HG03565 (cell line): Measurements from ENCODE around the gene PARD3.

Source experiments
- ATAC-seq: cut with Tn5 transposase; IDR thresholded peaks from one replicate; pipeline ENCODE4 v1.9.1; 2021; ENCODE audit warnings: mild to moderate bottlenecking, moderate library complexity; ENCODE audit not compliant: unreplicated experiment

The PARD3 gene

GRCh38 chr10:34627741-34628140 is 187.4 kb downstream of the PARD3 start:
- no peak for ATAC-seq

GRCh38 chr10:34627331-34627730 is 187.8 kb downstream of the PARD3 start:
- ATAC-seq = no peak

GRCh38 chr10:34626158-34626880 is 188.8 kb downstream of the PARD3 start:
- ATAC-seq = no peak

- no peak for ATAC-seq
Observed at GRCh38 chr10:34624323-34625153, 190.6 kb downstream of the PARD3 start.

GRCh38 chr10:34622945-34623344 is 192.2 kb downstream of the PARD3 start:
- ATAC-seq = no peak

- no peak for ATAC-seq
Observed at GRCh38 chr10:34618611-34619010, 196.5 kb downstream of the PARD3 start.

- no peak for ATAC-seq
Observed at GRCh38 chr10:34615770-34616169, 199.3 kb downstream of the PARD3 start.

GRCh38 chr10:34613491-34613890 is 201.6 kb downstream of the PARD3 start:
- ATAC-seq = no peak

GRCh38 chr10:34612938-34613337 is 202.2 kb downstream of the PARD3 start:
- no peak for ATAC-seq

GRCh38 chr10:34612446-34612845 is 202.7 kb downstream of the PARD3 start:
- no peak for ATAC-seq

GRCh38 chr10:34609287-34609940 is 205.7 kb downstream of the PARD3 start:
- ATAC-seq = no peak

- no peak for ATAC-seq
Observed at GRCh38 chr10:34607894-34608293, 207.2 kb downstream of the PARD3 start.

- no peak for ATAC-seq
Observed at GRCh38 chr10:34606890-34607289, 208.2 kb downstream of the PARD3 start.

- no peak for ATAC-seq
Observed at GRCh38 chr10:34602478-34602877, 212.6 kb downstream of the PARD3 start.

GRCh38 chr10:34601691-34602090 is 213.4 kb downstream of the PARD3 start:
- no peak for ATAC-seq

GRCh38 chr10:34599026-34599795 is 215.9 kb downstream of the PARD3 start:
- no peak for ATAC-seq

- ATAC-seq = no peak
Observed at GRCh38 chr10:34596351-34596750, 218.7 kb downstream of the PARD3 start.

- no peak for ATAC-seq
Observed at GRCh38 chr10:34593930-34594329, 221.2 kb downstream of the PARD3 start.

- ATAC-seq = no peak
Observed at GRCh38 chr10:34593374-34593890, 221.7 kb downstream of the PARD3 start.

- ATAC-seq = no peak
Observed at GRCh38 chr10:34590793-34591192, 224.3 kb downstream of the PARD3 start.

GRCh38 chr10:34589275-34589674 is 225.8 kb downstream of the PARD3 start:
- ATAC-seq = no peak
